COLO829 (cell line): ENCODE results near the gene MYL11.

Source experiments
- DNase-seq: peaks from one replicate; pipeline ENCODE4 v3.0.0; 2012; ENCODE audit warnings: low spot score

Gene MYL11

DNA sequence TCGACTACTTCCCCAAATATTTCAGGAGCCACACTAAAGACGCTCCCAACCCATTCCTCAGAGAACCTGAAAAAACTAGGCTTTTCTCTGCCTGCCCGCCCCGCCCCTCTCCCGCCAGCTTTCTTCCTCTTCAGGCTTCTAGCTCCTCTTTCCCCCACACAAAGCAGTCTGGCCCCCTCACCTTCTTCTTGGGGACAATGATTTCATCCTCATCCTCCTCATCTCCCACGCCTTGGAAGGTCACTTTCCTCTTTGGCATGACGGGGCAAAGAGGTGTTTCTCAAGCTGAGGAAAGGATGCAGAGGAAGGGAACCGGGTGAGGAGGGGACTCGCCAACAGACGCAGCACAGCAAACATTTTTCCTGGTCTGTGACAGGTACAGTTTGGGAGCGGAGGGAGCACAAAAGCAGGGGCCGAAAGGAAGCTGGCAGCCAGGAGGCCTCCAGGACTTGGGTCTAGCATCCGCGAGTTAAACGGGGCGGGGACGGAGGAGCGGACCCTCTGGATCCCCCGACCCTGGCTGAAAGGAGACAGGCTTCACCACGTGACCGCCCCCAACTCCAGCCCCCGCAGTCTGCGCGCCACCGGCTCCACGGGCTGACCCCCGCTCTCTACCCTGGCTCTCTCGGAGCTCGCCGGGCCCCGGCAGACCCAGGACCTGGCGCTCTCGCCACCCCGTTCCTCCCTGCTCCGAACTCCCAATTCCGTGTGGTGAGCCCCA is 20.0 kb upstream of the MYL11 start:
- no peak for DNase-seq

DNA sequence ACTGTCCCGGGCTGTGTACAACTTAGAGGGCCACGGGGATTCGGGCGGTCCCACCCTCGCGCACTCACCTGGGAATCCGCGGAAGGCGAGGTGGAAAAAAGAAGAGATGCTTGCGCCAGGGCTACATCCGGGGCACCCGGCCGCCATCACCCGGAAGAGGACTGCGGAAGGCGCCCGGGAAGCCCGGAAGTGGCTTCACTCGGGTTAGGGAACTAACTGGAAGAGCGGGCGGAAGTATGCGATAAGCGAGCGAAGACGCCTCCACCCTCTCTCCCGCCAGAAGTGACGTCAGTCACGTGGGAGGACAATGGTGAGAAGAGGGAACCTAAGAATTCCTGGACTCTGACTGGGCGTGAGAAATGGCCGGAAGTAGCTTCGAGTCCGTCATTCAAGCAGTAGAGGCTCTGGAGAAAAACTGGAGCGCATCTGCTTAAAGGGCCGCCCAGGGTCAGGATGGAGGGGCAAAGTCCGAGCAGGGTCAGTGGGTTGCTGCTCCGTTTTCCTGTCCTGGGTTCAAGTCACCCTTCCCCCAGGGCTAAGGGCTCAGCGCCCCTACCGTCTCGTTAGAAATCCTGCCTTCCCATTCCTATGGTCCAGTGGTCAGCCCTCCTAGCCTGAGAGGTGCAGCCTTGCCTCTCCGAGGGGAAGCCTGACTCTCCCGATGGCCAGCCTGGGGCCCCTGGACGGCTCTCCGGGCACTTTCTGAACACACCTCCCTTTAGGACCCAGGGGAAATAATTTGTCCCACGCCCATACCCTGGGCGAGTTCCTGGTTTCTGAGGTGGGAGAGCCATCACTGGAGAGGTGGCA is 19.3 kb upstream of the MYL11 start, which contains the start of gene CD2BP2:
Gene CD2BP2 (minus strand): TSS at position 165 of the 810 bp plus-strand sequence. CDS start 627 bp downstream, outside the sequence.
- peak; percentile 95 for DNase-seq

- no peak for DNase-seq
Measured at GRCh38 chr16:30355954-30356308, 18.7 kb upstream of the MYL11 start.

- no peak for DNase-seq
Measured at GRCh38 chr16:30356401-30357084, 18.1 kb upstream of the MYL11 start.

DNA sequence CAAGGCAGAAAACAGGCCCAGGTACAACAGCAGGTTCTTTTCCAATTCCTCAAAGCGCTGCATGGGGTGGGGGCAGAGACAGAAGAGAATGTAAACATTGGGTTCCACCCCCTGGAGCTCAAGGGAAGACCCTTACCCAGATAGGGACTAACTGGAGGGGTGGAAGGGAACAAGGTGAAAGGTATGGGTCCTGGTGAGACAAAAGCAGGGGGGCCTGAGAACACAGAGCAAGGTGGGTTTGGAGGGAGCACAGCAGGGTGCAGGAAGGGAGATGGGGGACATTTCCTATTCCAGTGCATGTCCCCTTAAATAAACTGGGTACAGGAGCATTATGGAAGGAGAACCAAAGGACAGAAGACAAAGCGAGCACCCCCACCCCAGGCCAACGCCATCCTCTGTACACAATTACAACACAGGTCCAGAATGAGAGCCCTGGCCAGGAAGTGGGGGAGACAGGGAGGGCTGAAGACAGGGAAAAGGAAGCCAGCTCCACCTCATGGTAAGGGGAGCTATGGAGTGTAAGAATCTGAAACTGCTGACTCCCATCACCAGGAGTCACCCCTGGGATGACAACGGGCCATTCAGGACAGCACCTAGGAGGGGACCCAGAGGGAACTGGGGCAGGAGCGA is 17.4 kb upstream of the MYL11 start:
- no peak for DNase-seq

DNA sequence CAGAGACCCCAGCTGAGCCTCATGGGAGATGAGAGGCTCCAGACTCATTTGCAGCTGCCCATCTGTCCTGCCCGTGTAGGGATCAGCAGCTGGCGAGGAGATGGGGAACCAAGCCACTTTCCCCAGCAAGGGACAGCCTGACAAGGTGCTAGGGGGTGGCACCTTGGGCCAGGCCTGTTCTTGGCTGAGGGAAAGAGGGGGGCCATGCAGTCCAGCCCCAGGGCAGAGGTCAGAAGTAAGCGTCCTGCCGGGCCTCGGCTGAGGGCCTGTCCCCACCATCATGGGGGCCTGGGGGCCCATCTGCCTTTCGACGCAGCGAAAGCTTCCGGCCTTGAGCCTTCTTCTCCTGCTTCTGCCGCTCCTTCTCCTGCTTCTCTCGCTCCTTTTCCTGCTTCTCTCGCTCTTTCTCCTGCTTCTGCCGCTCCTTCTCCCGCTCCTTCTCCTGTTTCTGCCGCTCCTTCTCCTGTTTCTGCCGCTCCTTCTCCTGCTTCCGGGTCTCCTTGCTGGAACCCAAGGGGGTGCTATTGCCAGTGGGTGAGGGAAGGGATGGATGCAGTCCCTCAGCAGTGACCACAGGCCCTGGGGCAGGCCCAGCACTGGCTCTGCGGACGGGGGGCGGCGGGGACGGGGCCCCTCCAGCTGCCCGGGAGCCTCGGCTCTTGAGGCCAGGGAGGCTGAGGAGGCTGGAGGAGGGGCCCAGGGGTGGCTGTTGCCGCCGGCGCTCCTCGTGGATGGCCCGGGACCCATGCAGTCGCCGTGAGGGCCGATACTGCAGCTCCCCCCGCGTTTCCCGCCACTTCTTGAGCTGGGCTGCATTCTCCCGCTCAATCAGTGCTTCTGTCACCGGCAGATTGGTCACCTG is 16.7 kb upstream of the MYL11 start:
- no peak for DNase-seq

DNA sequence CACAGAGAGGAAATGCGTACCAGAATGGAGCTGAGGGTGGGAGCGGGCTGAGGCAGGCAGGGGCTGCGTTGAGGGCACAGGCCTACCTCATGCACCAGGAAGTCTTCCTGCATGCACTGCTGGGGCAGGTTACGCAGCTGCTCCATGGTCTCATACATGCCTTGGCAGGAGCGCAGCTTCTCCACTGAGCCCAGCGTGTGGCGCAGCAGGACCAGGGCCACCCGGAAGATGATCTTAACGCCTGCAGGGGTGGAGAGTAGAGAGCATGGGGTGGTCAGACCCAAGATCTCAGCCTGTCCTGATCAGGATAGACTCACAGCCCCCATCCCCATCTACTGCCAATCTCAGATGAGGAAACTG is 16.0 kb upstream of the MYL11 start:
- no peak for DNase-seq

DNA sequence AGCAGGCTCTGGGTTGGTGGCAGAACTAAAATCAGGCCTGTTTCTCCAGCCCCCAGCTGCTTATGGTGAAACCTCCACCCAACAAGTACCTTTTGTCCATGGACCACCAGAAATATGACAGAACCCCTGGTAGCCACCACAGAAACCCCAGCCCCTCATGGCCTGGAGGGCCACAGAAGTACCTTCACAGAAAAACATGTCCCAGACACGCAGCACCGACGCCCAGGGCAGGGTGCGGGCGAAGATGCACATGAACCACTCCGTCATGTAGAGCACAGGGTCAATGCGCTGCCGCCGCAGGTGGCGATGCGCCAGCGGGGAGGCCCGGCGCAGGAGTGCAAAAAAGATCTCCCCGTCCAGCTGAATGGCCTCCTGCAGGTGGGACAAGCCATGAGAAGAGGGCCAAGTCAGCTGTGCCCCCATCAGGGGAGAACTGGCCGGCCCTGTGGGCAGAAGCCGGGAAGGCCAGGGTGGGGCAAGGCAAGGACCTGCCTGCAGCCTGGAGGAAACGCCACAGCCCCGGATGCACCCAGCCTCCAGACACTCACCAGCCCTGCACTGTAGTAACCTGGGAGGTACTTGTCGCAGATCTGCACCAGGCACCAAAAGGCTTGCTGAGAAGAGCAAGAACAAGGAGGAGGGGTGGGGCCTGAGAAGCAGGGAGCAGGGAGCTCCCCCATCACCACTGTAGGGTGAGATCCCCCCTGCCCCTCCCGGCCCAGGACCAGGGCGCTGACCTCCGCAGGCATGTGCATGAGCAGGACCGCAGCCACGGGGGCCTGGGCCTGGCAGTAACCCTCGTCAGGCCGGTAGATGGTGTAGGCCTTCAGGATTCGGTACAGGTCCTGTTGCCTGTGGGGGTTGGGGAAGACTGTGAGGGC is 15.4 kb upstream of the MYL11 start:
- no peak for DNase-seq

- DNase-seq, result no peak
Measured at GRCh38 chr16:30359871-30360170, 14.8 kb upstream of the MYL11 start.

DNA sequence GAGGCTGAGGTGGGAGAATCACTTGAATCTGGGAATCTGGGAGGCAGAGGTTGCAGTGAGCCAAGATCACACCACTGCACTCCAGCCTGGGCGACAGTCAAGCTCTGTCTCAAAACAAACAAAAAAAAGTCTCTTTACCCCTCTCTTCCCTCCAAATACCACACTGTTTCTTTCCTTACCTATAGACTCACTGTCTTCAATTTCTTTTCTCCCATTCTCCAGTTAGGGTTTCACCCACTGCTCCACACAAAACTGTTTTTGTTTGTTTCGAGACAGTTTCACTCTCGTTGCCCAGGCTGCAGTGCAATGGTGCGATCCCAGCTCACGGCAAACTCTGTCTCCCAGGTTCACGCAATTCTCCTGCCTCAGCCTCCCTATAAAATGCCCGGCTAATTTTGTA is 13.4 kb upstream of the MYL11 start:
- no peak for DNase-seq

- DNase-seq, result no peak
Measured at GRCh38 chr16:30365200-30365599, 9.4 kb upstream of the MYL11 start.

DNA sequence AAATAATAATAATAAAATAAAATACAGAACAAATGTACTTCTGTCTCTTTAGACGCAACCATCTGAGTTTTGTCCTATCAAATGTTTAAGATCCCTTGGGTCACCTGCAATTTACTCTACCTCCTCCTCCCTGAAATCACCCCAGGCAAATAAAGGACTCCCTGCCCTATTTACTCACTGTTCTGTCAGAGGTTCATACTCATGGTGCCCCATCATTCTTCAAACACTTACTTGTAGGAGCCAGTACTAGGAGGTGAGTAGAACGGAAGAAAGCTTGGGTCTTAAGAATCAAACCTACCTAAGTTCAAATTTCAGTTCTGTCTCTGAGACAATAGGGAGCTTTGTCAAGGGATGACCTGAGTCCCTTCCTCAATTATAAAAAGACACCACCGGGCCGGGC is 8.1 kb upstream of the MYL11 start:
- no peak for DNase-seq

DNA sequence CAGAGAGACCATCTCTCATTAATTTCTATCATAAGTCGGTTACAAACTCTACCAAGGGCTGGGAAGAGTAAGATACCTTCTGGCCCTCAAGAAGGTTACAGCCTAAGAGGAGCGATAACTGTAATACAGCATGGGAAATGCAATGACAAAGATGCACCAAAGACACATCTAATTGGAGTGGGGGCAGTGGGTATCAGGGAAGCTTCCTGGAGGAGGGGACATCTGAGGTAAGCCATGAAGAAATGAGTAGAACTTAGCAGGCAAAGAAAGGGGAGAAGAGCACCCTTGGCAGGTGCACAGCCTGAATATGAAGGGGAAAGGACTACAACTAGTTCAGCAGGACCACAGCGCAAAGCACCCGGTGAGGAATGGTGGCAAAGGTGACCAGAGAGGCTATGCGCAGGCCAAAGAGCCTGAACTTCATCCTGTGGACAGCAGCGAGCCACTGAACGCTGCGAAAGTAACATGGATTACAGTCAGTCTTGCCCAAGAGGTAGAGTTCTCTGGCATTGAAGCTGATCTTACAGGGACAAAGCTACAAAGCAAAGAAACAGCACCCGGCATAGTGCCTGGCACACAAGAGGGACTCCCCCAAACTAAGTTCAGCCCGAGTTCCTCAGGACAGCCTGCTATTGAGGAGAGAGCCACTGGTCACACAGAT is 7.1 kb upstream of the MYL11 start:
- no peak for DNase-seq

- no peak for DNase-seq
Measured at GRCh38 chr16:30368122-30368791, 6.3 kb upstream of the MYL11 start.

GRCh38 chr16:30368792-30369090 is 5.9 kb upstream of the MYL11 start:
- no peak for DNase-seq

DNA sequence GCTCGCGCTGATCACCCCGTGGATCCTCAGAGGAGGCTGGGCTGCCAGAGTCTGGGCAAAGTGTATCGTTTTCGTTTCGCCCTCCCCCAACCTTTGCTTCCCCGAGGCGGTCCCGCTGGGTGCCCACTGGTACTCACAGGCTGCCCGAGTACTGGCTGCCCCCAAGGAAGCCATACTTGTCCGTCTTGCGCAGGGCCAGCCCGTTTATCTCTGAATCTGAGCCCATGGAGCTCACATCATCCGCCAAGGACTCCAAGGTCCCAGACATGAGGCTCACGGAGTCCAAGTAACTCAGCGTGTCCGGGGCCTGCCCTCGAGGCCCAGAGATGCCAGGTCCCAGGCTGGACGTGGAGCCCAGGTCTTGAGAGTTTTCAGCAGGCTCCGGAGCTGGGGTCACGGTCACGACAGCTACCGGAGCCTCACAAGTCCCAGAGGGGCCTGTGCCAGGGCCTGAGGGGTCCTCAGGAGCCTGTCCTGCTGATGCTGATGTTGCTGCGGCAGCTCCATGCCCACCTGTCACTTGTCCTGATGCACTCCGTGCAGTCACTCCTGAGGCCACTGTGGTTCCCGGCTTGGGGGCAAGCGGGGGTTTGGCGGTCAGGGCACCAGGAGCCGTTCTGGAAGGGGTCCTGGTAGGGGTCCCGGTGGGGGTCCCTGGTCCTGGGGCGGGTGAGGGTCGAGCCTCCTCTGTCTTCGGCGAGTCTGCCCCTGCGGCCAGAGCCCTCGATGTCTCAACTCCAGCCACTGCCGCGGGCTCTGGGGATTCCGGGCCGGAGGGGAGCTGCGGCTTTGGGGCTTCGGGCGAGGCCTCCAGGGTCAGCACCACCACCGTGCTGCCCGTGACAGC is 5.3 kb upstream of the MYL11 start:
- no peak for DNase-seq

GRCh38 chr16:30369938-30370455 is 4.6 kb upstream of the MYL11 start:
- no peak for DNase-seq

GRCh38 chr16:30370456-30371247 is 4.0 kb upstream of the MYL11 start, which contains the start of gene TBC1D10B:
TSS of gene TBC1D10B (minus strand) at chr16:30370494. CDS start at chr16:30370183, 311 bp downstream.
- DNase-seq, result peak; percentile 100
